ENCODE results near the gene MVB12B. TPM values are rescaled to one million over a fixed set of nuclear protein-coding genes. Genes with fewer than 3 reads are reported as not detected.

Gene MVB12B
- total and polyA plus RNA-seq, 7 experiments from 2014 or later, result 1.6 to 9.7 (median 3.8) TPM

- peaks cover 0 to 5% (median 0%) of the 10 kb centered on the region in 3 experiments for H3K9me3 ChIP-seq (ENCODE audit: control insufficient read depth in 2 of 3, low read length in 3 of 3)
- peak overlapping the region; percentile 19 for H3K4me3 ChIP-seq (ENCODE audit: low read length)
- peaks cover 4 to 51% of the 10 kb centered on the region in 2 donors for H3K4me1 ChIP-seq (ENCODE audit: control insufficient read depth in 2 of 2, insufficient read depth in 2 of 2, low read length in 2 of 2)
- intact Hi-C loops (cut with micrococcal nuclease), result loop anchor here (5.0 kb wide), 2 partner anchors 69 to 144 kb away; no protein-coding TSS in a partner anchor
- no peaks in the 10 kb centered on the region for H3K27me3 ChIP-seq (ENCODE audit: control insufficient read depth in 2 of 2, insufficient read depth in 2 of 2, low read length in 2 of 2)
- no peaks in the 10 kb centered on the region for H3K36me3 ChIP-seq (ENCODE audit: control insufficient read depth in 2 of 3, insufficient read depth in 3 of 3, low read length in 3 of 3)
- Mint-ChIP-seq H3K27me3 (peaks cover 0 to 43% (median 0%) of the 10 kb centered on the region in 5 donors), H3K27ac (peak overlapping the region in 5 of 9 donors; percentile 23 to 80 (median 77)), H3K36me3 (peaks cover 0 to 8% (median 6%) of the 10 kb centered on the region in 5 donors), H3K9me3 (peaks cover 0 to 9% (median 0%) of the 10 kb centered on the region in 11 donors), H3K4me3 (peak overlapping the region in 9 of 10 donors; percentile 66 to 85 (median 81)), H3K4me1 (peaks cover 7 to 51% (median 18%) of the 10 kb centered on the region in 7 donors)
- no peak overlapping the region for H3K27ac ChIP-seq (ENCODE audit: low read depth, low read length)
- ChIA-PET CTCF (interaction anchor here (1.1 to 1.3 kb wide), 3 partner anchors 8 to 144 kb away, joined by 3 to 4 read pairs (median 4); no protein-coding TSS in a partner anchor), POLR2A (no interaction called here)
- DNase-seq (no peak), ATAC-seq (no peak)
These were observed 1.8 kb downstream of the MVB12B start for GRCh38 chr9:126328407-126328806.

- POLR2A ChIA-PET, result no interaction called here
- H3K27ac Mint-ChIP-seq, result peak overlapping the region in 2 of 9 donors; percentile 28 to 39
- intact Hi-C loops (cut with micrococcal nuclease), result loop anchor here (5.0 kb wide), 2 partner anchors 68 to 143 kb away; no protein-coding TSS in a partner anchor
These were observed 3.0 kb downstream of the MVB12B start for GRCh38 chr9:126329476-126330275.

DNA sequence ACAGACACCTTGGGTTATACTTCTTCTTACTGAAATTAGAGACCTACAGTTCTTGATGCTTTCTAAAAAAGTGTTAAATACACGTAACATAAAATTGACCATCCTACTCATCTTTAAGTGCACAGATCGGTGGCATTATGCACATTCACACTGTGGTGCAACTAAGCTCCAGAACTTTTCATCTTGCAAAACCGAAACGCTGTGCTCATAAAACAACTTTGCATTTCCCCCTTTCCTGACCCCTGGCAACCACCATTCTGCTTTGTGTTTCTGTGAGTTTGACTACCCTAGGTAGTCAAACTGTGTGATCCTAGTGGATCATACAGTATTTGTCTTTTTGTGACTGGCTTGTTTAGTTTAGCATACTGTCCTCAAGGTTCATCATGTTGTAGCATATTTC, 3.9 kb downstream of the MVB12B start:
- Mint-ChIP-seq H3K9me3 (peaks cover 0 to 1% (median 0%) of the 10 kb centered on the region in 11 donors), H3K27ac (no peak overlapping the region), H3K4me3 (no peak overlapping the region), H3K36me3 (peaks cover 0 to 3% (median 0%) of the 10 kb centered on the region in 5 donors), H3K27me3 (peaks cover 0 to 34% (median 0%) of the 10 kb centered on the region in 5 donors), H3K4me1 (peaks cover 7 to 51% (median 20%) of the 10 kb centered on the region in 7 donors)
- Histone ChIP-seq H3K27me3 (ENCODE audit: control insufficient read depth in 2 of 2, insufficient read depth in 2 of 2, low read length in 2 of 2) (no peaks in the 10 kb centered on the region), H3K27ac (ENCODE audit: low read depth, low read length) (no peak overlapping the region), H3K9me3 (ENCODE audit: control insufficient read depth in 2 of 3, low read length in 3 of 3) (no peaks in the 10 kb centered on the region), H3K4me3 (ENCODE audit: low read length) (no peak overlapping the region), H3K4me1 (ENCODE audit: control insufficient read depth in 2 of 2, insufficient read depth in 2 of 2, low read length in 2 of 2) (peaks cover 4 to 51% of the 10 kb centered on the region in 2 donors), H3K36me3 (ENCODE audit: control insufficient read depth in 2 of 3, insufficient read depth in 3 of 3, low read length in 3 of 3) (no peaks in the 10 kb centered on the region)
- ATAC-seq (no peak), DNase-seq (no peak)
- CTCF ChIA-PET, result no interaction called here
- POLR2A ChIA-PET, result no interaction called here
- intact Hi-C loops (cut with micrococcal nuclease), result no loop called here

More at GRCh38 chr9:126329476-126330275, 3.0 kb downstream of the MVB12B start:
- H3K4me1 Mint-ChIP-seq, result peaks cover 7 to 51% (median 20%) of the 10 kb centered on the region in 7 donors
- H3K9me3 ChIP-seq (ENCODE audit: control insufficient read depth in 2 of 3, low read length in 3 of 3), result no peaks in the 10 kb centered on the region
- DNase-seq, result no peak
- H3K4me3 Mint-ChIP-seq, result peak overlapping the region in 1 of 10 donors; percentile 3
- CTCF ChIA-PET, result no interaction called here
- no peaks in the 10 kb centered on the region for H3K27me3 ChIP-seq (ENCODE audit: control insufficient read depth in 2 of 2, insufficient read depth in 2 of 2, low read length in 2 of 2)
- peaks cover 4 to 51% of the 10 kb centered on the region in 2 donors for H3K4me1 ChIP-seq (ENCODE audit: control insufficient read depth in 2 of 2, insufficient read depth in 2 of 2, low read length in 2 of 2)
- peaks cover 0 to 5% (median 0%) of the 10 kb centered on the region in 5 donors for H3K36me3 Mint-ChIP-seq
- no peak overlapping the region for H3K4me3 ChIP-seq (ENCODE audit: low read length)
- no peak overlapping the region for H3K27ac ChIP-seq (ENCODE audit: low read depth, low read length)
- H3K36me3 ChIP-seq (ENCODE audit: control insufficient read depth in 2 of 3, insufficient read depth in 3 of 3, low read length in 3 of 3), result no peaks in the 10 kb centered on the region
- peaks cover 0 to 3% (median 0%) of the 10 kb centered on the region in 11 donors for H3K9me3 Mint-ChIP-seq
- no peak for ATAC-seq
- H3K27me3 Mint-ChIP-seq, result peaks cover 0 to 37% (median 0%) of the 10 kb centered on the region in 5 donors

DNA sequence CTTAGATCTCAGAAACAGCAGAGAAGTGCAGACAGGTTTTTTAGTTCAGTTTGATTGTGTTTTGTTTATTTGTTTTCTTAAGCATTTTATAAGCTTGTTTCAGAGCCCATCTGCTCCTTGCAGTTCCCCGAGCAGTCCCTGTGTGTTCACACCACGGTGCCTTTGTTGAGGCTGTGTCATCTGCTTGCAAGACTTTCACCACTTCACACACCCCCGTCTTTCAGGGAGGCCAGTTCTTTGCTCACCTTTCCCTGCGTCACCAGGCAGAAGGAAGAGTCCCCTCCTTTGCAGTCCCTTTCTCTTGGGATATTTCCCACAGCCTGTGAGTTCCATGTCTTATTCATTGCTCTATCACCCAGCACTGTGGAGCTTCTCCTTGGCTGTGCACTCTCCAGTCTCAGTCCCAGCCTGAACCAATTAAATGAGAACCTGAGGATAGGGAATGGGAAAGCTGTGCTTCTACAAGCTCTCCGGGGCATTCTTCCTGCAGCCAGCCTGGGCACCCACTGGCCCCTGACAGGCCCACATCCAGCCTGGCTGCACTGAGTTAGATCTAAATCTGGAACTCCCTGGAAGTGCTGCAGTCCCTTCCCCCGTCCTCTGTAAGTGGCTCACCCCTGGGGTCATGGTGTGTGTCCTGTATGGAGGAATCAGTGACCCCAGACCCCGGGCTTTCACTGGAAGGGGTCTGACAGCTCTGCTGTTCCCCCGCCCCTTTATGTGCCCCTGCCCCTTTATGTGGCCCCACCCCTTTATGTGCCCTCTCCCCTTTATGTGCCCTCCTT, 5.5 kb downstream of the MVB12B start:
- intact Hi-C loops (cut with micrococcal nuclease), result no loop called here
- Mint-ChIP-seq H3K4me3 (no peak overlapping the region), H3K27ac (no peak overlapping the region), H3K4me1 (peaks cover 7 to 47% (median 17%) of the 10 kb centered on the region in 7 donors), H3K27me3 (peaks cover 0 to 27% (median 0%) of the 10 kb centered on the region in 5 donors), H3K9me3 (no peaks in the 10 kb centered on the region), H3K36me3 (peaks cover 0 to 6% (median 0%) of the 10 kb centered on the region in 5 donors)
- H3K4me1 ChIP-seq (ENCODE audit: control insufficient read depth in 2 of 2, insufficient read depth in 2 of 2, low read length in 2 of 2), result peaks cover 0 to 46% of the 10 kb centered on the region in 2 donors
- H3K9me3 ChIP-seq (ENCODE audit: control insufficient read depth in 2 of 3, low read length in 3 of 3), result no peaks in the 10 kb centered on the region
- ATAC-seq (no peak), DNase-seq (no peak)
- no peaks in the 10 kb centered on the region for H3K27me3 ChIP-seq (ENCODE audit: control insufficient read depth in 2 of 2, insufficient read depth in 2 of 2, low read length in 2 of 2)
- ChIA-PET POLR2A (interaction anchor here (0.6 kb wide), 1 partner anchor 523 kb away, joined by 4 read pairs; no protein-coding TSS in a partner anchor), CTCF (interaction anchor here (0.6 to 1.7 kb wide), 2 partner anchors 66 to 1439 kb away, joined by 3 to 5 read pairs; no protein-coding TSS in a partner anchor)
- H3K36me3 ChIP-seq (ENCODE audit: control insufficient read depth in 2 of 3, insufficient read depth in 3 of 3, low read length in 3 of 3), result no peaks in the 10 kb centered on the region
- no peak overlapping the region for H3K4me3 ChIP-seq (ENCODE audit: low read length)
- no peak overlapping the region for H3K27ac ChIP-seq (ENCODE audit: low read depth, low read length)

- CTCF ChIA-PET, result no interaction called here
- H3K27ac Mint-ChIP-seq, result no peak overlapping the region
- no peak overlapping the region for H3K27ac ChIP-seq (ENCODE audit: low read depth, low read length)
- H3K4me1 Mint-ChIP-seq, result peaks cover 6 to 38% (median 15%) of the 10 kb centered on the region in 7 donors
- no peak for ATAC-seq
- no peaks in the 10 kb centered on the region for H3K9me3 Mint-ChIP-seq
- H3K4me3 Mint-ChIP-seq, result no peak overlapping the region
- no peaks in the 10 kb centered on the region for H3K27me3 ChIP-seq (ENCODE audit: control insufficient read depth in 2 of 2, insufficient read depth in 2 of 2, low read length in 2 of 2)
- no peaks in the 10 kb centered on the region for H3K36me3 ChIP-seq (ENCODE audit: control insufficient read depth in 2 of 3, insufficient read depth in 3 of 3, low read length in 3 of 3)
- H3K36me3 Mint-ChIP-seq, result peaks cover 0 to 6% (median 0%) of the 10 kb centered on the region in 5 donors
- POLR2A ChIA-PET, result no interaction called here
- H3K27me3 Mint-ChIP-seq, result peaks cover 0 to 10% (median 0%) of the 10 kb centered on the region in 5 donors
- H3K9me3 ChIP-seq (ENCODE audit: control insufficient read depth in 2 of 3, low read length in 3 of 3), result no peaks in the 10 kb centered on the region
- H3K4me3 ChIP-seq (ENCODE audit: low read length), result no peak overlapping the region
- peaks cover 0 to 25% of the 10 kb centered on the region in 2 donors for H3K4me1 ChIP-seq (ENCODE audit: control insufficient read depth in 2 of 2, insufficient read depth in 2 of 2, low read length in 2 of 2)
- no peak for DNase-seq
- intact Hi-C loops (cut with micrococcal nuclease), result no loop called here
These were observed 8.3 kb downstream of the MVB12B start for GRCh38 chr9:126334721-126335621.

Measured in naive thymus-derived CD4-positive, alpha-beta T cell (primary cell).